ENCODE results near the gene UNC13D. TPM values are rescaled to one million over a fixed set of nuclear protein-coding genes. Genes with fewer than 3 reads are reported as not detected.

The UNC13D gene
- total RNA-seq, 1 donor from 2014 or later: 6.8 TPM

GRCh38 chr17:75809631-75810111 lies 34.5 kb downstream of the UNC13D start:
- DNase-seq (ENCODE audit: low spot score in 2 of 2, unreplicated experiment in 2 of 2): no peak
- Mint-ChIP-seq H3K9me3 (no peaks in the 10 kb centered on the region), H3K27me3 (ENCODE audit: low read depth) (no peaks in the 10 kb centered on the region), H3K4me3 (no peak overlapping the region), H3K27ac (no peak overlapping the region), H3K4me1 (peaks cover 6% of the 10 kb centered on the region), H3K36me3 (peaks cover 7% of the 10 kb centered on the region)
- TF ChIP-seq CTCF (IDR thresholded peaks at IDR 0.05; ENCODE audit: unreplicated experiment): no peak

GRCh38 chr17:75808905-75809621 lies 35.1 kb downstream of the UNC13D start:
- H3K4me1 Mint-ChIP-seq: peaks cover 6% of the 10 kb centered on the region
- TF ChIP-seq CTCF (IDR thresholded peaks at IDR 0.05; ENCODE audit: unreplicated experiment): no peak
- no peak overlapping the region for H3K4me3 Mint-ChIP-seq
- H3K36me3 Mint-ChIP-seq: peaks cover 4% of the 10 kb centered on the region
- no peaks in the 10 kb centered on the region for H3K27me3 Mint-ChIP-seq (ENCODE audit: low read depth)
- DNase-seq (ENCODE audit: low spot score in 2 of 2, unreplicated experiment in 2 of 2): no peak
- no peaks in the 10 kb centered on the region for H3K9me3 Mint-ChIP-seq
- H3K27ac Mint-ChIP-seq: peak overlapping the region; percentile 87

GRCh38 chr17:75808549-75808904 lies 35.7 kb downstream of the UNC13D start:
- Mint-ChIP-seq H3K27ac (peak overlapping the region; percentile 87), H3K4me3 (no peak overlapping the region)

GRCh38 chr17:75807861-75808260 lies 36.3 kb downstream of the UNC13D start:
- H3K36me3 Mint-ChIP-seq: peaks cover 4% of the 10 kb centered on the region
- H3K4me3 Mint-ChIP-seq: no peak overlapping the region
- no peak overlapping the region for H3K27ac Mint-ChIP-seq
- H3K9me3 Mint-ChIP-seq: no peaks in the 10 kb centered on the region
- TF ChIP-seq CTCF (IDR thresholded peaks at IDR 0.05; ENCODE audit: unreplicated experiment): no peak
- peaks cover 6% of the 10 kb centered on the region for H3K4me1 Mint-ChIP-seq
- no peak for DNase-seq (ENCODE audit: low spot score in 2 of 2, unreplicated experiment in 2 of 2)
- H3K27me3 Mint-ChIP-seq (ENCODE audit: low read depth): no peaks in the 10 kb centered on the region

More at GRCh38 chr17:75808549-75808904, 35.7 kb downstream of the UNC13D start:
- no peak for TF ChIP-seq CTCF (IDR thresholded peaks at IDR 0.05; ENCODE audit: unreplicated experiment)
- Mint-ChIP-seq H3K4me1 (peaks cover 6% of the 10 kb centered on the region), H3K9me3 (no peaks in the 10 kb centered on the region), H3K36me3 (peaks cover 4% of the 10 kb centered on the region), H3K27me3 (ENCODE audit: low read depth) (no peaks in the 10 kb centered on the region)
- no peak for DNase-seq (ENCODE audit: low spot score in 2 of 2, unreplicated experiment in 2 of 2)

GRCh38 chr17:75806822-75807500 lies 37.2 kb downstream of the UNC13D start:
- Mint-ChIP-seq H3K9me3 (no peaks in the 10 kb centered on the region), H3K36me3 (no peaks in the 10 kb centered on the region), H3K4me1 (peaks cover 6% of the 10 kb centered on the region), H3K27ac (no peak overlapping the region), H3K27me3 (ENCODE audit: low read depth) (no peaks in the 10 kb centered on the region), H3K4me3 (no peak overlapping the region)
- no peak for DNase-seq (ENCODE audit: low spot score in 2 of 2, unreplicated experiment in 2 of 2)
- TF ChIP-seq CTCF (IDR thresholded peaks at IDR 0.05; ENCODE audit: unreplicated experiment): no peak
